ENCODE measurements around the gene SUMO4.

SUMO4 gene

DNA sequence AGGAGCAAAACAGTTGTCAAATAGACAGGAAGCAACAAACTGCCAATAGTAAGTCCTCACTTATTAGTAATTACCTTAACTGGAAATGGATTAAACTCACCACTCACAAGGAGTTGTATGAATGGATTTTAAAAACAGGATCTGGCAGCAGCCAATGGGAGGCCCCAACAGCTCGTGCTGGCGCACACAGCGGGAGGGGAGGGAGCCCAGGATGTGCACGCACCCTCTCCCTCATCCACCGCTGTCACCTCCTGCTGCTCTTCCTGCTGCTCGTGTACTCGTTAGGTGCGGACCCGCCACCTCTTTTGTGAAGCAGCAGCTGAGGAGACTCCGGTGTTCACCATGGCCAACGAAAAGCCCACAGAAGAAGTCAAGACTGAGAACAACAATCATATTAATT lies at the start of gene SUMO4:
Gene SUMO4 (plus strand): TSS at position 213 of the 400 bp plus-strand sequence. CDS start 130 bp downstream, at position 343.
- TF ChIP-seq, protein P1, sequence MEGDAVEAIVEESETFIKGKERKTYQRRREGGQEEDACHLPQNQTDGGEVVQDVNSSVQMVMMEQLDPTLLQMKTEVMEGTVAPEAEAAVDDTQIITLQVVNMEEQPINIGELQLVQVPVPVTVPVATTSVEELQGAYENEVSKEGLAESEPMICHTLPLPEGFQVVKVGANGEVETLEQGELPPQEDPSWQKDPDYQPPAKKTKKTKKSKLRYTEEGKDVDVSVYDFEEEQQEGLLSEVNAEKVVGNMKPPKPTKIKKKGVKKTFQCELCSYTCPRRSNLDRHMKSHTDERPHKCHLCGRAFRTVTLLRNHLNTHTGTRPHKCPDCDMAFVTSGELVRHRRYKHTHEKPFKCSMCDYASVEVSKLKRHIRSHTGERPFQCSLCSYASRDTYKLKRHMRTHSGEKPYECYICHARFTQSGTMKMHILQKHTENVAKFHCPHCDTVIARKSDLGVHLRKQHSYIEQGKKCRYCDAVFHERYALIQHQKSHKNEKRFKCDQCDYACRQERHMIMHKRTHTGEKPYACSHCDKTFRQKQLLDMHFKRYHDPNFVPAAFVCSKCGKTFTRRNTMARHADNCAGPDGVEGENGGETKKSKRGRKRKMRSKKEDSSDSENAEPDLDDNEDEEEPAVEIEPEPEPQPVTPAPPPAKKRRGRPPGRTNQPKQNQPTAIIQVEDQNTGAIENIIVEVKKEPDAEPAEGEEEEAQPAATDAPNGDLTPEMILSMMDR (IDR thresholded peaks at IDR 0.05; ENCODE audit: insufficient read depth, missing control alignments) = no peak
- no peak for FAIRE-seq

DNA sequence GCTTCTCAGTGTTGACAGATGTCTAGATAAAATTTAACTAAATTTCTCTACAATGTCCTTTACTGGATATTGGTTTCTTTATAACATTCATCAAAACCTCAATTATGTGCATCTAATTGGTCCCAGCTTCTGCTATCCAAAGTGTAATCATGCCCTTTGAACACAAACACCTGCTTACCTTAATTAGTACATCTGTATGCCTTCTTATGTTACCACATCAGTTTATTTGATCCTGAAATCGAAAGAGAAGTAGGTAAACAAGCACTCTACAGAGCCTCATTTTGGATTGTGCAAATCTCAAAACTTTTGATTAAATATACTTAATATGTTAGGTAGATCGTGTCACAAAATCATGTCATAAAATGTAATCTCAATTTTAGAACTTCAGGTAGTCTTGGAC lies 46.1 kb upstream of the SUMO4 start:
- FAIRE-seq (no peak), DNase-seq (ENCODE audit: insufficient read length, low spot score) (no peak)
- TF ChIP-seq, protein P1 (IDR thresholded peaks at IDR 0.05; ENCODE audit: insufficient read depth, missing control alignments) = no peak

More for the DNA sequence above, at the start of gene SUMO4:
- DNase-seq (ENCODE audit: insufficient read length, low spot score) = no peak

DNA sequence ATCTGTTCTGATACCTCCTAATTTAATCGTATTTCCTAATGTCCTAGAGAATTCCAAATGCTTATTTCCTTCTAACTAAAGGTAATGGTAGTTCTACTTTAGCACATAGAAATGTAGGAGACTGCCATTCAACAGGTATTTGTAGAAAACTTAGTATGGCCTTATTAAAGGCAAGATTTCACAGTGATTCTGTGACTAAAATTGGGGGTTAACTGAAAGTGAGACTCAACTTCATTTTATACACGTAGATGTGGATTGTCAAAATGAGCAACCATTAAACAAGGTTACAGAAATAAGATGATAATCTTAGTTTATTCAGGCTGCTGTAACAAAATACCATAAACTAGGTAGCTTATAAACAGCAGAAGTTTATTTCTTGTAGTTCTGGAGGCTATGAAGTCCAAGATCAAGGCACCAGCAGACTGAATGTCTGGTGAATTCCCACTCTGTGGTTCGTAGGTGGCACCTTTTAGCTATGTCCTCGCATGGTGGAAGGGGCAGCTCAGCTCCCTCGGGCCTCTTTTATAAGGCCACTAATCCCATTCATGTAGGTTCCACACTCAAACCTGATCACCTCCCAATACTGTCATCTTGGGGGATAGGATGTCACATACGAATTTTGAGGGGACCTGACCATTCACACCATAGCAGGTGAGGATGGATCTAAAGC lies 43.8 kb upstream of the SUMO4 start:
- FAIRE-seq (no peak), DNase-seq (ENCODE audit: insufficient read length, low spot score) (no peak)
- TF ChIP-seq, protein P1 (IDR thresholded peaks at IDR 0.05; ENCODE audit: insufficient read depth, missing control alignments) = no peak

DNA sequence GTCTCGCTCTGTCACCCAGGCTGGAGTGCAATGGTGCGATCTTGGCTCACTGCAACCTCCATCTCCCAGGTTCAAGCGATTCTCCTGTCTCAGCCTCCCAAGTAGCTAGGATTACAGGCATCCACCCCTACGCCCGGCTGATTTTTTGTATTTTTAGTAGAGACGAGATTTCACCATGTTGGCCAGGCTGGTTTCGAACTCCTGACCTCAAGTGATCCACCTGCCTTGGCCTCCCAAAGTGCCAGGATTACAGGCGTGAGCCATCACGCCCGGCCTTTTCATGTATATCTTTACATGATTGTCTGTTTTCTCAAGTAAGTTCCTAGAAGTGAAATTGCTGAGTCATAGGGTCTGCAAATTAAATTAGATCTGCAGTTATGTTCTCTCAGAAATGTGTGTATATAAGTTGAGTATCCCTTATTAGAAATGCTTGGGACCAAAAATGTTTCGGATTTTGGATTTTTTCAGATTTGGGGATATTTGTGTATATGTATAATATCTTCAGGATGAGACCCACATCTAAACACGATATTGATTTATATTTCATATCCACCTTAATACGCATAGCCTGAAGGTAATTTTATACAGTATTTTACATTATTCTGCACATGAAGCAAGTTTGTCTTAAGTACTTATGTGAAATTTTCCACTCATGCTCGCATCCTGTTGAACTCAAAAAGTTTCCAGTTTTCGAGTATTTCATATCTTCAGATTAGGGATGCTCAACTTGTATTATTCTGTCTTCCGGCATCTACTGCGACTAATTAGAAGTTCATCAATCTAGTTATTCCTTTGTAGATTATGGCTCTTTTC lies 42.1 kb upstream of the SUMO4 start:
- DNase-seq (ENCODE audit: insufficient read length, low spot score) (no peak), FAIRE-seq (no peak)
- TF ChIP-seq, protein P1 (IDR thresholded peaks at IDR 0.05; ENCODE audit: insufficient read depth, missing control alignments) = no peak

DNA sequence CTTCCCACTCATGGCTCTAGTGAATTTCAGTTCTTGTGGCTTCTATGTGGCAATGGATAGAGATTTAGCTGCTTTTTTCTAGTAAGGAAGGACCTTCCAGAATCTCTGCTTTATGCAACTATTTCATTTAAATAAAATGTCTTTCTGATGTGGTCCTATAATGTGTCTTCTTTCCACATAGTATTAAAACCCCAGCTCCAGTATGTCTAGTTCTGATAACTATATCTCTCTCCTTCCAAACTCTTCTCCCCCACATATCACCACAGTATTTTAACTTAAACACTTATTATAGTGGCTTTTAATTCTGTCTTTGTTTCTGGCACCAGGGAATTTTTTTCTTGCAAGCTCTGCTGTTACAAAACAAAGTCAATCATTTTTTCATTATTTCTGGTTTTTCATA lies 40.6 kb upstream of the SUMO4 start:
- TF ChIP-seq, protein P1 (IDR thresholded peaks at IDR 0.05; ENCODE audit: insufficient read depth, missing control alignments) = no peak
- no peak for DNase-seq (ENCODE audit: insufficient read length, low spot score)
- FAIRE-seq = no peak

DNA sequence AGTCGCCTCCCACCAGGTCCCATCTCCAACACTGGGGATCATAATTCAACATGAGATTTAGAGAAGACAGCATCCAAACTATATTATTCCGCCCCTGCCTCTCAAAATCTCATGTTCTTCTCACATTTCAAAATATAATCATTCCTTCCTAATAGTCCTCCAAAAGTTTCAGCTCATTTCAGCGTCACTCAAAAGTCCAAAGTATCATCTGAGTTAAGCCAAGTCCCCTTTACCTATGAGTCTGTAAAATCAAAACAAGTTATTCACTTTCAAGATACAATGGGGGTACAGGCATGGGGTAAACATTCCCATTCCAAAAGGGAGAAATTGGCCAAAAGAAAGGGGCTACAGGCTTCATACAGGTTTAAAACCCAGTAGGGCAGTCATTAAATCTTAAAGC lies 39.5 kb upstream of the SUMO4 start:
- DNase-seq (ENCODE audit: insufficient read length, low spot score) = no peak
- FAIRE-seq = no peak
- TF ChIP-seq, protein P1 (IDR thresholded peaks at IDR 0.05; ENCODE audit: insufficient read depth, missing control alignments) = no peak

DNA sequence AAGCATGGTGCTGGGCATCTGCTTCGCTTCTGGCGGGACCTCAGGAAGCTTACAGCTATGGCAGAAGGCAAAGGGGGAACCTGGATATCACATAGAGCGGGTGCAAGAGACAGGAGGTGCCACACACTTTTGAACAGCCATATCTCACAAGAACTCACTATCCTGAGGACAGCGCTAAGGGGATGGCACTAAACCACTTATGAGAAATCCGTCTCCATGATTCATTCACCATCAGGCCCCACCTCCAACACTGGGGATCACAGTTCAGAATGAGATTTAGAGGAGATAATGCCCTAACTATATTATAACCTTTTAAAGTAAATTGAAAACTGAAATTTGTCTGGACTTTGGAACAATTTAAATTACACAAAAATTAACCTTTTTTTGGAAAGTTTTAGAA lies 37.8 kb upstream of the SUMO4 start:
- DNase-seq (ENCODE audit: insufficient read length, low spot score) = no peak
- TF ChIP-seq, protein P1 (IDR thresholded peaks at IDR 0.05; ENCODE audit: insufficient read depth, missing control alignments) = no peak
- no peak for FAIRE-seq
